ENCODE results near the gene DYNC1I2. TPM values are rescaled to one million over a fixed set of nuclear protein-coding genes. Genes with fewer than 3 reads are reported as not detected.

Gene DYNC1I2
- total and polyA plus RNA-seq, 7 donors: 69.8 to 133 (median 103) TPM

GRCh38 chr2:171729952-171730317 lies 42.7 kb downstream of the DYNC1I2 start:
- Histone ChIP-seq H3K27ac (no peak overlapping the region), H3K4me3 (no peak overlapping the region), H3K4me1 (no peaks in the 10 kb centered on the region), H3K9me3 (no peaks in the 10 kb centered on the region), H3K27me3 (no peaks in the 10 kb centered on the region), H3K36me3 (peaks cover 20 to 84% (median 46%) of the 10 kb centered on the region in 4 donors)
- TF ChIP-seq CTCF (IDR thresholded peaks at IDR 0.05) (no peak), EP300 (IDR thresholded peaks at IDR 0.05) (no peak), POLR2AphosphoS5 (IDR thresholded peaks at IDR 0.05) (no peak), POLR2A (IDR thresholded peaks at IDR 0.05) (no peak)
- no peak for DNase-seq
- WGBS, 2 donors: 63 to 83% methylated on average over 3 of the region's 3 CpGs
- intact Hi-C loops (cut with DNase I): no loop called here

GRCh38 chr2:171735991-171736710 lies 48.9 kb downstream of the DYNC1I2 start:
- no peaks in the 10 kb centered on the region for H3K9me3 ChIP-seq
- H3K4me1 ChIP-seq: no peaks in the 10 kb centered on the region
- intact Hi-C loops (cut with DNase I): no loop called here
- TF ChIP-seq POLR2AphosphoS5 (IDR thresholded peaks at IDR 0.05): no peak
- no peak for TF ChIP-seq EP300 (IDR thresholded peaks at IDR 0.05)
- no peak for TF ChIP-seq POLR2A (IDR thresholded peaks at IDR 0.05)
- no peak for TF ChIP-seq CTCF (IDR thresholded peaks at IDR 0.05)
- DNase-seq: no peak
- no peak overlapping the region for H3K4me3 ChIP-seq
- no peak overlapping the region for H3K27ac ChIP-seq
- WGBS, 2 donors: 90 to 96% methylated on average over 4 of the region's 4 CpGs
- H3K27me3 ChIP-seq: no peaks in the 10 kb centered on the region
- peaks cover 0 to 68% (median 16%) of the 10 kb centered on the region in 4 donors for H3K36me3 ChIP-seq

- Histone ChIP-seq H3K27ac (no peak overlapping the region), H3K27me3 (no peaks in the 10 kb centered on the region), H3K36me3 (peaks cover 2 to 78% (median 15%) of the 10 kb centered on the region in 4 donors), H3K4me1 (no peaks in the 10 kb centered on the region), H3K4me3 (no peak overlapping the region), H3K9me3 (no peaks in the 10 kb centered on the region)
- intact Hi-C loops (cut with DNase I): no loop called here
- TF ChIP-seq CTCF (IDR thresholded peaks at IDR 0.05) (no peak), POLR2AphosphoS5 (IDR thresholded peaks at IDR 0.05) (no peak), POLR2A (IDR thresholded peaks at IDR 0.05) (no peak), EP300 (IDR thresholded peaks at IDR 0.05) (no peak)
- no peak for DNase-seq
- WGBS, 2 donors: 66 to 73% methylated on average over 2 of the region's 2 CpGs
Observed at GRCh38 chr2:171741189-171741588, 53.9 kb downstream of the DYNC1I2 start.

GRCh38 chr2:171742760-171743159 lies 55.5 kb downstream of the DYNC1I2 start:
- Histone ChIP-seq H3K4me3 (no peak overlapping the region), H3K36me3 (peaks cover 8 to 80% (median 13%) of the 10 kb centered on the region in 4 donors), H3K9me3 (no peaks in the 10 kb centered on the region), H3K27me3 (no peaks in the 10 kb centered on the region), H3K4me1 (no peaks in the 10 kb centered on the region), H3K27ac (no peak overlapping the region)
- TF ChIP-seq POLR2AphosphoS5 (IDR thresholded peaks at IDR 0.05) (no peak), CTCF (IDR thresholded peaks at IDR 0.05) (no peak), EP300 (IDR thresholded peaks at IDR 0.05) (no peak), POLR2A (IDR thresholded peaks at IDR 0.05) (no peak)
- intact Hi-C loops (cut with DNase I): no loop called here
- WGBS, 2 donors: 46 to 82% methylated on average over 1 of the region's 1 CpG
- DNase-seq: no peak

GRCh38 chr2:171745141-171745540 lies 57.9 kb downstream of the DYNC1I2 start:
- WGBS, 2 donors: 72 to 83% methylated on average over 1 of the region's 1 CpG
- no peaks in the 10 kb centered on the region for H3K9me3 ChIP-seq
- no peak overlapping the region for H3K4me3 ChIP-seq
- H3K4me1 ChIP-seq: no peaks in the 10 kb centered on the region
- H3K36me3 ChIP-seq: peaks cover 12 to 89% (median 20%) of the 10 kb centered on the region in 4 donors
- intact Hi-C loops (cut with DNase I): no loop called here
- H3K27me3 ChIP-seq: no peaks in the 10 kb centered on the region
- DNase-seq: no peak
- TF ChIP-seq POLR2A (IDR thresholded peaks at IDR 0.05) (no peak), CTCF (IDR thresholded peaks at IDR 0.05) (no peak), POLR2AphosphoS5 (IDR thresholded peaks at IDR 0.05) (no peak), EP300 (IDR thresholded peaks at IDR 0.05) (no peak)
- no peak overlapping the region for H3K27ac ChIP-seq

Measured in sigmoid colon (tissue), 7 donors.